Measurements from ENCODE around the gene RNF168. TPM values are rescaled to one million over a fixed set of nuclear protein-coding genes. Genes with fewer than 3 reads are reported as not detected.

The RNF168 gene
- total RNA-seq, 1 experiment from 2014 or later = 65.5 TPM

DNA sequence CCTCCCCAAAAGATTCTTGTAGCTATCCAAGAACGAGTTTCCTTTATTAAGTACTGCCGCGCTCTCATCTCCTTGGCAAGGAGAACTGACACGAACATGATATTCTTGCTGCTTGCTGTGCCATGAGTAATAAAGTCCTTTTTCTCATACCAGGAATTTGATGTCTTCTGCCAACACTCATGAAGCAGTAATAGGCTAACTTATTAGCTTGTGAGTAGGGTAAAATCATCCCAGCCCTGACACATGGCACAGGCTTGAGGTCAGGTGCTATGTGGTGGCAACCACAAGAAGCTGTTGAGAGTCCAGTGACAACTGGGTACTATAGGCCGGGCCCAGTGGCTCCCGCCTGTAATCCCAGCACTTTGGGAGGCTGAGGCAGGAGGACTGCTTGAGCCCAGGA is 48.6 kb downstream of the RNF168 start:
- Histone ChIP-seq H4K8ac (replicated peaks; ENCODE audit: insufficient read length, low read depth, low read length) (no peak overlapping the region), H3K4ac (ENCODE audit: low read depth, low read length) (no peak overlapping the region), H3K14ac (ENCODE audit: insufficient read depth, low read length) (no peak overlapping the region), H3K56ac (ENCODE audit: insufficient read length, low read depth, low read length) (no peak overlapping the region), H3K9me3 (ENCODE audit: control insufficient read depth, low read depth, low read length) (no peaks in the 10 kb centered on the region), H3K27ac (ENCODE audit: insufficient read length, low read depth, low read length) (no peak overlapping the region), H2AFZ (ENCODE audit: low read length) (no peak overlapping the region), H2BK12ac (ENCODE audit: insufficient read length, low read depth, low read length) (no peak overlapping the region), H3T11ph (ENCODE audit: low read length) (no peak overlapping the region), H3K4me2 (ENCODE audit: insufficient read depth, insufficient read length, low read length) (no peak overlapping the region), H2BK5ac (ENCODE audit: insufficient read length, low read length) (no peak overlapping the region), H4K5ac (ENCODE audit: insufficient read length, low read depth, low read length) (no peak overlapping the region), H3K18ac (ENCODE audit: insufficient read length, low read depth, low read length) (no peak overlapping the region), H2BK15ac (ENCODE audit: low read depth, low read length) (no peak overlapping the region), H3K27me3 (ENCODE audit: insufficient read depth, low read length) (no peaks in the 10 kb centered on the region), H3K79me2 (ENCODE audit: insufficient read depth, low read length) (no peaks in the 10 kb centered on the region), H3K23ac (ENCODE audit: insufficient read length, low read depth, low read length) (no peak overlapping the region), H2AK5ac (ENCODE audit: insufficient read length, low read length) (no peak overlapping the region), H4K91ac (ENCODE audit: insufficient read length, low read depth, low read length) (no peak overlapping the region), H3K4me1 (ENCODE audit: insufficient read depth, low read length) (no peaks in the 10 kb centered on the region), H3K23me2 (ENCODE audit: insufficient read length, low read depth, low read length, poor library complexity, severe bottlenecking) (no peaks in the 10 kb centered on the region), H2BK20ac (ENCODE audit: low read depth, low read length, poor library complexity, severe bottlenecking) (no peak overlapping the region), H3K79me1 (ENCODE audit: insufficient read depth, low read depth, low read length, poor library complexity, severe bottlenecking) (no peaks in the 10 kb centered on the region), H3K9ac (ENCODE audit: extremely low read depth, insufficient read length, low read length) (no peak overlapping the region), H2BK120ac (ENCODE audit: low read depth, low read length, poor library complexity, severe bottlenecking) (no peak overlapping the region), H4K20me1 (ENCODE audit: control insufficient read depth, insufficient read depth, insufficient read length) (no peaks in the 10 kb centered on the region)
- Mint-ChIP-seq H3K27ac (no peak overlapping the region), H3K4me3 (no peak overlapping the region), H3K27me3 (ENCODE audit: low read depth) (no peaks in the 10 kb centered on the region), H3K36me3 (ENCODE audit: insufficient read depth in 1 of 3, low read depth in 3 of 3) (no peaks in the 10 kb centered on the region), H3K4me1 (no peaks in the 10 kb centered on the region), H3K9me3 (no peaks in the 10 kb centered on the region)
- TF ChIP-seq, protein P1, sequence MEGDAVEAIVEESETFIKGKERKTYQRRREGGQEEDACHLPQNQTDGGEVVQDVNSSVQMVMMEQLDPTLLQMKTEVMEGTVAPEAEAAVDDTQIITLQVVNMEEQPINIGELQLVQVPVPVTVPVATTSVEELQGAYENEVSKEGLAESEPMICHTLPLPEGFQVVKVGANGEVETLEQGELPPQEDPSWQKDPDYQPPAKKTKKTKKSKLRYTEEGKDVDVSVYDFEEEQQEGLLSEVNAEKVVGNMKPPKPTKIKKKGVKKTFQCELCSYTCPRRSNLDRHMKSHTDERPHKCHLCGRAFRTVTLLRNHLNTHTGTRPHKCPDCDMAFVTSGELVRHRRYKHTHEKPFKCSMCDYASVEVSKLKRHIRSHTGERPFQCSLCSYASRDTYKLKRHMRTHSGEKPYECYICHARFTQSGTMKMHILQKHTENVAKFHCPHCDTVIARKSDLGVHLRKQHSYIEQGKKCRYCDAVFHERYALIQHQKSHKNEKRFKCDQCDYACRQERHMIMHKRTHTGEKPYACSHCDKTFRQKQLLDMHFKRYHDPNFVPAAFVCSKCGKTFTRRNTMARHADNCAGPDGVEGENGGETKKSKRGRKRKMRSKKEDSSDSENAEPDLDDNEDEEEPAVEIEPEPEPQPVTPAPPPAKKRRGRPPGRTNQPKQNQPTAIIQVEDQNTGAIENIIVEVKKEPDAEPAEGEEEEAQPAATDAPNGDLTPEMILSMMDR (conservative IDR thresholded peaks at IDR 0.05) = no peak
- DNase-seq = no peak
- WGBS (ENCODE audit: extremely low coverage, insufficient read length, low lambda C conversion rate) = no CpG with 5 or more reads among the region's 6 CpGs

Data from H9 (cell line).